ENCODE measurements around the gene FAM78B.

FAM78B gene

GRCh38 chr1:166151804-166152203 lies 15.0 kb downstream of the FAM78B start:
- H4K20me1 ChIP-seq (ENCODE audit: insufficient read depth, low read length) = no peaks in the 10 kb centered on the region

GRCh38 chr1:166145499-166145898 lies 21.3 kb downstream of the FAM78B start:
- TF ChIP-seq EZH2 (IDR thresholded peaks at IDR 0.05; ENCODE audit: borderline replicate concordance, low read length) = no peak
- no peak for TF ChIP-seq CTCF (IDR thresholded peaks at IDR 0.05; ENCODE audit: low read length)
- no peak overlapping the region for H3K4me3 ChIP-seq (ENCODE audit: low read depth, low read length, poor library complexity, severe bottlenecking)
- no peaks in the 10 kb centered on the region for H3K9me2 ChIP-seq (ENCODE audit: low read depth, low read length)
- H3K79me2 ChIP-seq (ENCODE audit: insufficient read depth, low read length) = no peaks in the 10 kb centered on the region
- H3F3A ChIP-seq (ENCODE audit: insufficient read depth, low read length) = no peaks in the 10 kb centered on the region
- no peak overlapping the region for H3K9ac ChIP-seq (ENCODE audit: low read length)
- H3K4me2 ChIP-seq (ENCODE audit: low read length) = no peak overlapping the region
- no peaks in the 10 kb centered on the region for H3K4me1 ChIP-seq (ENCODE audit: insufficient read depth, low read length, severe bottlenecking)
- H2AFZ ChIP-seq (ENCODE audit: low read length) = no peak overlapping the region
- no peaks in the 10 kb centered on the region for H4K20me1 ChIP-seq (ENCODE audit: insufficient read depth, low read length)
- H3K36me3 ChIP-seq (ENCODE audit: insufficient read depth, low read length) = no peaks in the 10 kb centered on the region
- no peak overlapping the region for H3K27ac ChIP-seq (ENCODE audit: low read depth, low read length, poor library complexity, severe bottlenecking)
- no peaks in the 10 kb centered on the region for H3K9me3 ChIP-seq (ENCODE audit: low read length)
- H3K27me3 ChIP-seq (ENCODE audit: insufficient read depth, low read length) = 0 out of 2 replicates have a peak, but pooled peaks cover 4% of the 10 kb centered on the region

More at GRCh38 chr1:166151804-166152203, 15.0 kb downstream of the FAM78B start:
- no peak overlapping the region for H3K27ac ChIP-seq (ENCODE audit: low read depth, low read length, poor library complexity, severe bottlenecking)
- H3K9ac ChIP-seq (ENCODE audit: low read length) = no peak overlapping the region
- H3K4me3 ChIP-seq (ENCODE audit: low read depth, low read length, poor library complexity, severe bottlenecking) = no peak overlapping the region
- H3K79me2 ChIP-seq (ENCODE audit: insufficient read depth, low read length) = no peaks in the 10 kb centered on the region
- H3K9me2 ChIP-seq (ENCODE audit: low read depth, low read length) = no peaks in the 10 kb centered on the region
- no peak overlapping the region for H3K4me2 ChIP-seq (ENCODE audit: low read length)
- no peaks in the 10 kb centered on the region for H3K4me1 ChIP-seq (ENCODE audit: insufficient read depth, low read length, severe bottlenecking)
- H3F3A ChIP-seq (ENCODE audit: insufficient read depth, low read length) = no peaks in the 10 kb centered on the region
- H3K27me3 ChIP-seq (ENCODE audit: insufficient read depth, low read length) = 0 out of 2 replicates have a peak, but pooled peaks cover 4% of the 10 kb centered on the region
- no peaks in the 10 kb centered on the region for H3K9me3 ChIP-seq (ENCODE audit: low read length)
- H2AFZ ChIP-seq (ENCODE audit: low read length) = no peak overlapping the region
- no peaks in the 10 kb centered on the region for H3K36me3 ChIP-seq (ENCODE audit: insufficient read depth, low read length)
- no peak for TF ChIP-seq CTCF (IDR thresholded peaks at IDR 0.05; ENCODE audit: low read length)
- no peak for TF ChIP-seq EZH2 (IDR thresholded peaks at IDR 0.05; ENCODE audit: borderline replicate concordance, low read length)

- Histone ChIP-seq H3K4me3 (ENCODE audit: low read depth, low read length, poor library complexity, severe bottlenecking) (no peak overlapping the region), H3F3A (ENCODE audit: insufficient read depth, low read length) (no peaks in the 10 kb centered on the region), H3K9ac (ENCODE audit: low read length) (no peak overlapping the region), H3K79me2 (ENCODE audit: insufficient read depth, low read length) (no peaks in the 10 kb centered on the region), H3K36me3 (ENCODE audit: insufficient read depth, low read length) (no peaks in the 10 kb centered on the region), H3K27me3 (ENCODE audit: insufficient read depth, low read length) (no peaks in the 10 kb centered on the region), H3K4me2 (ENCODE audit: low read length) (no peak overlapping the region), H3K27ac (ENCODE audit: low read depth, low read length, poor library complexity, severe bottlenecking) (no peak overlapping the region), H4K20me1 (ENCODE audit: insufficient read depth, low read length) (no peaks in the 10 kb centered on the region), H2AFZ (ENCODE audit: low read length) (no peak overlapping the region), H3K9me2 (ENCODE audit: low read depth, low read length) (no peaks in the 10 kb centered on the region), H3K4me1 (ENCODE audit: insufficient read depth, low read length, severe bottlenecking) (no peaks in the 10 kb centered on the region), H3K9me3 (ENCODE audit: low read length) (no peaks in the 10 kb centered on the region)
- no peak for TF ChIP-seq CTCF (IDR thresholded peaks at IDR 0.05; ENCODE audit: low read length)
Observed at GRCh38 chr1:166141969-166142368, 24.8 kb downstream of the FAM78B start.

All from OCI-LY1 (cell line).